ENCODE data around the gene TTYH1. TPM values are rescaled to one million over a fixed set of nuclear protein-coding genes. Genes with fewer than 3 reads are reported as not detected.

Gene TTYH1
- total RNA-seq, 1 experiment from 2014 or later, result 0.62 TPM

DNA sequence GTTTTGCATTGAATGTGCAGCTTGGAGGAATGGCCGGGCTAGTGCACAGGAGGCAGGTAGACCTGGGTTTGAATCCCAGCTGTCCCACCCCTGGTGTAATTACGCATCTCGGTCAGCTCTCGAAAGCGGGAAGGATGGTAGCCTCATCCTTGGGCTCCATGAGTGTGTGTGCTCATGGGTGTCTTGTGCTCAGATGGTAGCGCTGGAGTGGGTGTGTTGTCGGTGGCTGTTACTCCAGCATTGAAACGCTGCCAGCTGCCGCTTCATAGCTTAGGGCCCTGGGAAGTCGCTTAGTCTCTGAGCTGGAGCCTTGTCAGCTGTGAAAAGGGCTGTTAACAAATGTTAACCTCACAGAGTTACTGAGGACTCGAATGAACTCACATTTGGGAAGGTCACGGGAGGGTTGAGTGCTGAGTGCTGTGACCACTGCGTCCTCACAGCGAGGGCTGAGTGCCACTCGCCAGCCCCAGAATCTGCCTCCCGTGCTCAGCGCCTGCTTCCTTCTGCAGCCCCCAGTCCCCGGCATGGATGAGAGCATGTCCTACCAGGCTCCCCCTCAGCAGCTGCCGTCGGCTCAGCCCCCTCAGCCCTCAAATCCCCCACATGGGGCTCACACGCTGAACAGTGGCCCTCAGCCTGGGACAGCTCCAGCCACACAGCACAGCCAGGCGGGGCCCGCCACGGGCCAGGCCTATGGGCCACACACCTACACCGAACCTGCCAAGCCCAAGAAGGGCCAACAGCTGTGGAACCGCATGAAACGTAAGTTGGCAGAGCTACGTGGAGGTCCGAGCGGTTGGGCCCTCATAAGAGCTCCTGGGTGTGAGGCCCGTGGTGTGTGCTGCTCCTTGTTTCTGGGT, 38.9 kb downstream of the TTYH1 start:
- no peaks in the 10 kb centered on the region for H3K27me3 ChIP-seq (ENCODE audit: control insufficient read depth, insufficient read depth, low read length)
- H3K9me3 ChIP-seq (ENCODE audit: control insufficient read depth, insufficient read depth, low read depth, low read length), result no peaks in the 10 kb centered on the region
- in situ Hi-C loops (cut with HindIII; ENCODE audit: low pct_unique_long_range_greater_than_20kb, low sequenced_read_pairs), result no loop called here
- ATAC-seq (no peak), DNase-seq (ENCODE audit: low read depth, low spot score) (no peak)
- BruUV-seq (replicated peaks), result no TSS peak
- intact Hi-C loops (cut with micrococcal nuclease; ENCODE audit: unreplicated experiment), result no loop called here
- H3K27ac ChIP-seq (ENCODE audit: low read length), result no peak overlapping the region
- peaks cover 41% of the 10 kb centered on the region for H3K36me3 ChIP-seq (ENCODE audit: control insufficient read depth, insufficient read depth, low read length)
- H3K4me3 ChIP-seq (ENCODE audit: low read depth in 2 of 2, low read length in 2 of 2), result no peak overlapping the region
- ChIA-PET POLR2A (interaction anchor here (0.5 to 0.8 kb wide), 2 partner anchors 585 to 1747 kb away, joined by 9 to 10 read pairs; no protein-coding TSS in a partner anchor), CTCF (no interaction called here)
- H3K4me1 ChIP-seq (ENCODE audit: control insufficient read depth, insufficient read depth, low read length), result peaks cover 12% of the 10 kb centered on the region
- TF ChIP-seq, protein P1, sequence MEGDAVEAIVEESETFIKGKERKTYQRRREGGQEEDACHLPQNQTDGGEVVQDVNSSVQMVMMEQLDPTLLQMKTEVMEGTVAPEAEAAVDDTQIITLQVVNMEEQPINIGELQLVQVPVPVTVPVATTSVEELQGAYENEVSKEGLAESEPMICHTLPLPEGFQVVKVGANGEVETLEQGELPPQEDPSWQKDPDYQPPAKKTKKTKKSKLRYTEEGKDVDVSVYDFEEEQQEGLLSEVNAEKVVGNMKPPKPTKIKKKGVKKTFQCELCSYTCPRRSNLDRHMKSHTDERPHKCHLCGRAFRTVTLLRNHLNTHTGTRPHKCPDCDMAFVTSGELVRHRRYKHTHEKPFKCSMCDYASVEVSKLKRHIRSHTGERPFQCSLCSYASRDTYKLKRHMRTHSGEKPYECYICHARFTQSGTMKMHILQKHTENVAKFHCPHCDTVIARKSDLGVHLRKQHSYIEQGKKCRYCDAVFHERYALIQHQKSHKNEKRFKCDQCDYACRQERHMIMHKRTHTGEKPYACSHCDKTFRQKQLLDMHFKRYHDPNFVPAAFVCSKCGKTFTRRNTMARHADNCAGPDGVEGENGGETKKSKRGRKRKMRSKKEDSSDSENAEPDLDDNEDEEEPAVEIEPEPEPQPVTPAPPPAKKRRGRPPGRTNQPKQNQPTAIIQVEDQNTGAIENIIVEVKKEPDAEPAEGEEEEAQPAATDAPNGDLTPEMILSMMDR (IDR thresholded peaks at IDR 0.05), result no peak
- no peak for TF ChIP-seq TCF7L2 (IDR thresholded peaks at IDR 0.05; ENCODE audit: low read depth, low read length)
- TF ChIP-seq REST (IDR thresholded peaks at IDR 0.05; ENCODE audit: insufficient read depth in 1 of 2, low read depth in 2 of 2, low read length in 1 of 2), result no peak
- TF ChIP-seq POLR2AphosphoS5 (IDR thresholded peaks at IDR 0.05; ENCODE audit: low read depth, low read length), result no peak
- no peak for TF ChIP-seq SIN3A (IDR thresholded peaks at IDR 0.05; ENCODE audit: borderline replicate concordance, insufficient read depth, low read depth, low read length)

DNA sequence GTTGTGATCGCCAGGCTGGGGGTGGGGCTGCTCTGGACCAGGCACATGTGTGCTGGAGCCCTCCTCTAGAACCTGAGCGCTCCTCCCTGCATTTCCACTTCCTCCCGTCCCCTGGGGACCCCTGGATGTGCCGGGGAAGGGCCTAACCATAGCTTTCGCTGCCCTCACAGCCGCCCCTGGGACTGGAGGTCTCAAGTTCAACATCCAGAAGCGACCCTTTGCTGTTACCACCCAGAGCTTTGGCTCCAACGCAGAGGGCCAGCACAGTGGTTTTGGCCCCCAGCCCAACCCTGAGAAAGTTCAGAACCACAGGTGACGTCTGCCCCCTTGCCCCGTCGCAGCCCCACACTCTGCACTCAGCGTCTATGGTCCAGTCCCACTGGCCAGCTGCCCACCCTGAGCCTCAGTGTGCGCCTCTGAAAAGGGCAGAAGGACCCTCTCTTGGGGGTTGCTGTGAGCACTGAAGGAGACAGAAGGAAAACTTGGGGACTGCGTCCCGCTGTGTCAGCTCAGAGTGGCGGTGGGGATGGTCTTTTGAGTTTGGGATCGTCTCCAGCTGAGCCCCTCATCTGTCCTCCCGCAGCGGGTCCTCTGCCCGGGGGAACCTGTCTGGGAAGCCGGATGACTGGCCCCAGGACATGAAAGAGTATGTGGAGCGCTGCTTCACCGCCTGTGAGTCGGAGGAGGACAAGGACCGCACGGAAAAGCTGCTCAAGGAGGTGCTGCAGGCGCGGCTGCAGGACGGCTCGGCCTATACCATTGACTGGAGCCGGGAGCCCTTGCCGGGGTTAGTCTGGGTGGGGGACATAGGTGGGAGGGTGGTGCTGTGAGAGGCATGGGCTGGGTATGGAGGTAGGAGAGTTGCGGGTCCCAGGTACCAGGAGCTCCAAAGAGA, 39.8 kb downstream of the TTYH1 start:
- no peak for TF ChIP-seq REST (IDR thresholded peaks at IDR 0.05; ENCODE audit: insufficient read depth in 1 of 2, low read depth in 2 of 2, low read length in 1 of 2)
- no peak for TF ChIP-seq TCF7L2 (IDR thresholded peaks at IDR 0.05; ENCODE audit: low read depth, low read length)
- no peak for TF ChIP-seq SIN3A (IDR thresholded peaks at IDR 0.05; ENCODE audit: borderline replicate concordance, insufficient read depth, low read depth, low read length)
- TF ChIP-seq POLR2AphosphoS5 (IDR thresholded peaks at IDR 0.05; ENCODE audit: low read depth, low read length), result no peak
- TF ChIP-seq, protein P1 (IDR thresholded peaks at IDR 0.05), result no peak
- ChIA-PET POLR2A (interaction anchor here (0.6 kb wide), 1 partner anchor 779 kb away, joined by 10 read pairs; no protein-coding TSS in a partner anchor), CTCF (no interaction called here)
- no peaks in the 10 kb centered on the region for H3K9me3 ChIP-seq (ENCODE audit: control insufficient read depth, insufficient read depth, low read depth, low read length)
- H3K27ac ChIP-seq (ENCODE audit: low read length), result no peak overlapping the region
- no TSS peak for BruUV-seq (replicated peaks)
- intact Hi-C loops (cut with micrococcal nuclease; ENCODE audit: unreplicated experiment), result no loop called here
- no peak overlapping the region for H3K4me3 ChIP-seq (ENCODE audit: low read depth in 2 of 2, low read length in 2 of 2)
- no peaks in the 10 kb centered on the region for H3K27me3 ChIP-seq (ENCODE audit: control insufficient read depth, insufficient read depth, low read length)
- peaks cover 14% of the 10 kb centered on the region for H3K4me1 ChIP-seq (ENCODE audit: control insufficient read depth, insufficient read depth, low read length)
- DNase-seq (ENCODE audit: low read depth, low spot score), result no peak
- in situ Hi-C loops (cut with HindIII; ENCODE audit: low pct_unique_long_range_greater_than_20kb, low sequenced_read_pairs), result no loop called here
- ATAC-seq, result no peak
- peaks cover 37% of the 10 kb centered on the region for H3K36me3 ChIP-seq (ENCODE audit: control insufficient read depth, insufficient read depth, low read length)
